Natural killer cell (primary cell): ENCODE results near the gene SGIP1. TPM values are rescaled to one million over a fixed set of nuclear protein-coding genes. Genes with fewer than 3 reads are reported as not detected.

Experiments used
- ATAC-seq, 3 donors: fragments of 150-1000 bp in 2 of 3; fragments of 200-7000 bp in 1 of 3; cut with Tn5 transposase; 1 replicate in 1 of 3; 2 replicates in 2 of 3; pipeline ENCODE4 v1.10.0; 2021; ENCODE audit warnings: mild to moderate bottlenecking in 2 of 3, moderate library complexity in 2 of 3
- DNase-seq, 2 donors: peaks; one replicate each; pipeline versions ENCODE4 v3.0.0 to v3.0.0-alpha.2; 2013 to 2021; ENCODE audit warnings: mixed read lengths in 1 of 2
- H3K27ac ChIP-seq: one replicate; pipeline ENCODE4 v1.5.1; 2013; ENCODE audit warnings: mild to moderate bottlenecking, low read length
- H3K27me3 ChIP-seq: one replicate; pipeline ENCODE4 v1.6.1; 2013; ENCODE audit warnings: low read length; ENCODE audit not compliant: control insufficient read depth, insufficient read depth
- H3K36me3 ChIP-seq: one replicate; pipeline ENCODE4 v1.6.1; 2013; ENCODE audit warnings: low read length; ENCODE audit not compliant: control insufficient read depth, insufficient read depth
- H3K4me1 ChIP-seq: one replicate; pipeline ENCODE4 v1.6.1; 2013; ENCODE audit warnings: low read length; ENCODE audit not compliant: control insufficient read depth, insufficient read depth
- H3K4me3 ChIP-seq: one replicate; pipeline ENCODE4 v1.5.1; 2013; ENCODE audit warnings: low read length
- H3K9me3 ChIP-seq: one replicate; pipeline ENCODE4 v1.6.1; 2013; ENCODE audit warnings: low read length; ENCODE audit not compliant: control insufficient read depth, insufficient read depth
- H3K27ac Mint-ChIP-seq, 2 donors: one replicate each; pipeline ENCODE4 v1.8.0; 2022; ENCODE audit warnings: mild to moderate bottlenecking in 2 of 2, mixed read lengths in 2 of 2, moderate library complexity in 1 of 2
- H3K27me3 Mint-ChIP-seq, 2 donors: one replicate each; pipeline ENCODE4 v1.8.0; 2022; ENCODE audit warnings: low read depth in 2 of 2, mixed read lengths in 2 of 2
- H3K36me3 Mint-ChIP-seq: one replicate; pipeline ENCODE4 v1.8.0; 2022; ENCODE audit warnings: mixed read lengths
- H3K4me1 Mint-ChIP-seq, 2 donors: one replicate each; pipeline ENCODE4 v1.8.0; 2022; ENCODE audit warnings: mixed read lengths in 2 of 2
- H3K4me3 Mint-ChIP-seq: one replicate; pipeline ENCODE4 v1.8.0; 2022; ENCODE audit warnings: mild to moderate bottlenecking, moderate library complexity, mixed read lengths
- H3K9me3 Mint-ChIP-seq, 2 donors: one replicate each; pipeline ENCODE4 v1.8.0; 2022; ENCODE audit warnings: mixed read lengths in 2 of 2
- WGBS: methylation state at CpG from one replicate; pipeline ENCODE4 v1.1.7; 2013; ENCODE audit warnings: missing lambda C conversion rate; ENCODE audit not compliant: insufficient coverage; 5-methylcytosine and 5-hydroxymethylcytosine counted together
- intact Hi-C: fragments of 100-400 bp; cut with micrococcal nuclease; formaldehyde crosslinking; loops from one replicate; pipeline ENCODE4 v1.14.2; 2022
- total RNA-seq, 4 donors: library from RNA; stranded (reverse); fragments of 120-200 nt in 1 of 4; gene quantifications; one replicate each; pipeline versions ENCODE4 v1.2.3 to v1.2.4, GENCODE V29; 2013 to 2022
- TF ChIP-seq, protein P1 (sequence below): fragments of 200-600 bp; IDR thresholded peaks from one replicate; pipeline ENCODE4 v1.8.0; 2022; ENCODE audit warnings: antibody characterized with exemption

Gene SGIP1
- total RNA-seq, 3 donors from 2014 or later (not counting 1 experiment from before 2014, with no cell fraction given) = 0.05 TPM; not detected in 2

DNA sequence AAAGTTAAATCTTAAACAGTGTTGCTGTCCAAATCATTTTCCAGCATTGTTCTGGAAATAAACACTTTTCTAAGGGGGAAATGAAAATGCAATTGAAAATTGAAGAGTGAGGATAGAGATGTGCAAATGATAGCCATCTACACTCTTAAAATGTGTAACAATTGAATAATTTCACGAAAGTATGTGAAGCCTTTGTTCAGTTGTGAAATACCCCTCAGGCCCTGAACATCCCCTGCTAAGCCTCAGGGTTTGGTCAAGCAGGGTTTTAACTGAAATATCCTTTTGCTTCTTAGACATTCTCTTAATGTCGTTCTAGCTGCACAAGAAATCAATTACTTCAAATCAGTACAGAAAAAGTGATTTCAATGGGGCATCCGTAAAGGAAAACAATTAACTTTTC is 152.5 kb downstream of the SGIP1 start:
- H3K9me3 ChIP-seq = no peaks in the 10 kb centered on the region
- H3K27ac ChIP-seq = no peak overlapping the region
- H3K4me1 Mint-ChIP-seq = no peaks in the 10 kb centered on the region
- H3K4me3 ChIP-seq = no peak overlapping the region
- H3K27ac Mint-ChIP-seq = no peak overlapping the region
- H3K4me3 Mint-ChIP-seq = no peak overlapping the region
- peaks cover 4 to 8% of the 10 kb centered on the region in 2 donors for H3K27me3 Mint-ChIP-seq
- ATAC-seq (no peak), DNase-seq (no peak)
- H3K36me3 Mint-ChIP-seq = no peaks in the 10 kb centered on the region
- intact Hi-C loops = no loop called here
- TF ChIP-seq, protein P1, sequence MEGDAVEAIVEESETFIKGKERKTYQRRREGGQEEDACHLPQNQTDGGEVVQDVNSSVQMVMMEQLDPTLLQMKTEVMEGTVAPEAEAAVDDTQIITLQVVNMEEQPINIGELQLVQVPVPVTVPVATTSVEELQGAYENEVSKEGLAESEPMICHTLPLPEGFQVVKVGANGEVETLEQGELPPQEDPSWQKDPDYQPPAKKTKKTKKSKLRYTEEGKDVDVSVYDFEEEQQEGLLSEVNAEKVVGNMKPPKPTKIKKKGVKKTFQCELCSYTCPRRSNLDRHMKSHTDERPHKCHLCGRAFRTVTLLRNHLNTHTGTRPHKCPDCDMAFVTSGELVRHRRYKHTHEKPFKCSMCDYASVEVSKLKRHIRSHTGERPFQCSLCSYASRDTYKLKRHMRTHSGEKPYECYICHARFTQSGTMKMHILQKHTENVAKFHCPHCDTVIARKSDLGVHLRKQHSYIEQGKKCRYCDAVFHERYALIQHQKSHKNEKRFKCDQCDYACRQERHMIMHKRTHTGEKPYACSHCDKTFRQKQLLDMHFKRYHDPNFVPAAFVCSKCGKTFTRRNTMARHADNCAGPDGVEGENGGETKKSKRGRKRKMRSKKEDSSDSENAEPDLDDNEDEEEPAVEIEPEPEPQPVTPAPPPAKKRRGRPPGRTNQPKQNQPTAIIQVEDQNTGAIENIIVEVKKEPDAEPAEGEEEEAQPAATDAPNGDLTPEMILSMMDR = no peak
- H3K9me3 Mint-ChIP-seq = no peaks in the 10 kb centered on the region
- no peaks in the 10 kb centered on the region for H3K27me3 ChIP-seq
- WGBS = 84% methylated on average over 2 of the region's 3 CpGs
- H3K4me1 ChIP-seq = no peaks in the 10 kb centered on the region
- no peaks in the 10 kb centered on the region for H3K36me3 ChIP-seq

DNA sequence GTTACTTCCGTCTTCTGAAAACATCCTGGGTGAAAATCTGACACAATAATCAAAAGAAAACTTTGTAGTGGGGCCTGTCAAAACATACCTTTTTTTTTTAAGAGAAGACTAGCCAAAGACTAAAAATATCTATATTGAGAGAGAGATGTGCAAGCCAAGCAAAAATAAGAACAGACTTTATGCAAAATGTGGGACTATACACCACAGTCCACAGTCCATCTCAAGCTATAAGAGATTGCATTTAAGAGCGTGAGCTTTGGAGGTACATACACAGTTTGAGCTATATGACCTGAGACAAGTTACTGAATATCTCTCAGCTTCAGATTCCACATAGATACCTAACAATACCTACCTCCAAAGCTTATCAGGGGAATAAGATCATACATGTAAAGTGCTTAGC is 153.4 kb downstream of the SGIP1 start:
- ATAC-seq (no peak), DNase-seq (no peak)
- Histone ChIP-seq H3K9me3 (no peaks in the 10 kb centered on the region), H3K36me3 (no peaks in the 10 kb centered on the region), H3K27ac (no peak overlapping the region), H3K27me3 (no peaks in the 10 kb centered on the region), H3K4me3 (no peak overlapping the region), H3K4me1 (no peaks in the 10 kb centered on the region)
- Mint-ChIP-seq H3K27me3 (peaks cover 4 to 8% of the 10 kb centered on the region in 2 donors), H3K4me1 (no peaks in the 10 kb centered on the region), H3K27ac (no peak overlapping the region), H3K9me3 (no peaks in the 10 kb centered on the region), H3K4me3 (no peak overlapping the region), H3K36me3 (no peaks in the 10 kb centered on the region)
- TF ChIP-seq, protein P1 = no peak
- intact Hi-C loops = no loop called here
- 100% methylated on average over 1 of the region's 2 CpGs for WGBS

DNA sequence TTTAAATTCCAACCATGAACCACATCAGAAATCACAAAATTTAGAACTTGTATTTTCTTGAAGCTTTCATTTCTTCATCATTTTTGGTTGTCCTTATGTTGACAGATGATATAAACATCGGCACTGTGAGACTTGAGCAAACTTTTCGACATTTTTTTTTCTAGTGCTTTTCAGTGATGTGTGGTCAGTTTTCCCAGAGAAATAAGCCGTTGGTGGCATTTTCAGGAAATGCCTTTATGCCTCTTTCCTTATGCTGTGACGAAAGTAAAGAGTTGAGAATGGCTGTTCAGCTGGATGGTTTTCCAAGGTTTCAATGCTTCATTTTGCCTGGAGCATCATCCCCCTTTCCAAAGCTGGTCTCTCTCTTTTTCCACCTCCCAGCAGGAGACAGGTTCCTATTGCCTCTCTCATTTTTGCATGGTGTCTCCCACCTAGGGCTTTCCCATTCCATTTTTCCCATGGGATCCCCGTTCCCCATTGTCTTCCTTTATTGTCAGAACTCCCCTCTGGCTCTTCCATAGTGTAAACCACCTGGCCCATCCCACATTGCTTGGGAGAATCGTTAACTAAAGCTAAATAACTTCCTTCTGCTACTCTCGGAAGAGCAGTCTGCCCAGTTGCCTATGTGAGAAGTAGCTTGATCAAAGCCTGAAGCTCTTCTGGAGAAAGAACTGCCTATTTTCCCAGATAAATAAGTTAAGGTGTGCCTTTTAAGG is 156.9 kb downstream of the SGIP1 start:
- no peaks in the 10 kb centered on the region for H3K4me1 ChIP-seq
- no peaks in the 10 kb centered on the region for H3K36me3 ChIP-seq
- peaks cover 0 to 4% of the 10 kb centered on the region in 2 donors for H3K4me1 Mint-ChIP-seq
- H3K36me3 Mint-ChIP-seq = no peaks in the 10 kb centered on the region
- H3K4me3 ChIP-seq = no peak overlapping the region
- no peak overlapping the region for H3K27ac Mint-ChIP-seq
- TF ChIP-seq, protein P1 = no peak
- H3K9me3 ChIP-seq = no peaks in the 10 kb centered on the region
- H3K9me3 Mint-ChIP-seq = no peaks in the 10 kb centered on the region
- WGBS = 79% methylated on average over 7 of the region's 7 CpGs
- H3K4me3 Mint-ChIP-seq = no peak overlapping the region
- H3K27me3 Mint-ChIP-seq = peaks cover 4 to 7% of the 10 kb centered on the region in 2 donors
- ATAC-seq = no peak
- no peak for DNase-seq
- no peaks in the 10 kb centered on the region for H3K27me3 ChIP-seq
- H3K27ac ChIP-seq = no peak overlapping the region
- intact Hi-C loops = no loop called here

DNA sequence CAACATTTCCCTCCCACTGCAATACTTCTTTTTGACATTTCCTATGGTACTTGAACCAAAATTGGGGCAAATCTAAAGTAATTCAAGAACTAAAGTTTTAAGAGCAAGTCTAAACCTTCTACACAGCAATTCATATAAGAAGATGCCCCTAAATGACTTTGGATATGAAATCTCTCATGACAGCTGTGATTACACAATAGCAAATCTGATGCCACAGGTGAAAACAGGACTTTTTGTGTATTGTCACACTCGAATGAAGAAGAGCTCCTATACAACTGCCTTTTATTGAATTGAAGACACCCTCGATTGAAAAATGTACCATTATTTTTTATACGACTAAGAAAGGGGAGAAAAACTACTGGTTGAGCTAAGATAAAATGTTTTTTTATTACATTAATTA is 158.7 kb downstream of the SGIP1 start:
- no peak overlapping the region for H3K4me3 Mint-ChIP-seq
- H3K9me3 ChIP-seq = no peaks in the 10 kb centered on the region
- 90% methylated on average over 2 of the region's 3 CpGs for WGBS
- no peaks in the 10 kb centered on the region for H3K9me3 Mint-ChIP-seq
- ATAC-seq = no peak
- H3K36me3 ChIP-seq = no peaks in the 10 kb centered on the region
- no peaks in the 10 kb centered on the region for H3K36me3 Mint-ChIP-seq
- no peaks in the 10 kb centered on the region for H3K4me1 ChIP-seq
- H3K27me3 ChIP-seq = no peaks in the 10 kb centered on the region
- no peak overlapping the region for H3K4me3 ChIP-seq
- intact Hi-C loops = no loop called here
- H3K27me3 Mint-ChIP-seq = peaks cover 4 to 7% of the 10 kb centered on the region in 2 donors
- TF ChIP-seq, protein P1 = no peak
- no peak for DNase-seq
- H3K27ac ChIP-seq = no peak overlapping the region
- H3K27ac Mint-ChIP-seq = no peak overlapping the region
- H3K4me1 Mint-ChIP-seq = peaks cover 0 to 4% of the 10 kb centered on the region in 2 donors
